WTC11 (cell line): Measurements from ENCODE around the gene APOL2. TPM values are rescaled to one million over a fixed set of nuclear protein-coding genes. Genes with fewer than 3 reads are reported as not detected.
"Not testable (repeated sequence)": the region's sequence is repeated elsewhere in the genome, so short reads cannot be mapped to it uniquely, and the experiment has no call there.

Source experiments
- ATAC-seq: fragments of 200-7000 bp; cut with Tn5 transposase; 2 replicates; pipeline ENCODE4 v1.10.0; 2021; ENCODE audit warnings: mild to moderate bottlenecking, moderate library complexity
- CTCF ChIA-PET: fragments of 300-600 bp; sonication (Branson Sonifier 250); formaldehyde crosslinking; loops from one replicate; lab custom pipeline; 2021; ENCODE audit warnings: antibody characterized with exemption; lab: Charles Lee
- POLR2A ChIA-PET: fragments of 350-600 bp; sonication (Branson Sonifier 250); formaldehyde crosslinking; loops from one replicate; lab custom pipeline; 2021; ENCODE audit warnings: antibody characterized with exemption; lab: Charles Lee
- DNase-seq: peaks from one replicate; pipeline ENCODE4 v3.0.0; 2021; ENCODE audit warnings: low spot score
- H3K27ac Mint-ChIP-seq: 2 replicates; pipeline ENCODE4 v1.8.0; 2021; ENCODE audit warnings: mixed read lengths
- H3K27me3 Mint-ChIP-seq: 2 replicates; pipeline ENCODE4 v1.8.0; 2021; ENCODE audit warnings: low read depth, mild to moderate bottlenecking, moderate library complexity, mixed read lengths
- H3K36me3 Mint-ChIP-seq: 2 replicates; pipeline ENCODE4 v1.8.0; 2021; ENCODE audit warnings: mixed read lengths
- H3K4me1 Mint-ChIP-seq: 2 replicates; pipeline ENCODE4 v1.8.0; 2022; ENCODE audit warnings: mixed read lengths
- H3K4me3 Mint-ChIP-seq: 2 replicates; pipeline ENCODE4 v1.8.0; 2021; ENCODE audit warnings: mild to moderate bottlenecking, moderate library complexity, mixed read lengths
- H3K9me3 Mint-ChIP-seq: 2 replicates; pipeline ENCODE4 v1.8.0; 2021; ENCODE audit warnings: mixed read lengths
- ATF1 ChIP-seq: sonication (generic); formaldehyde crosslinking; IDR thresholded peaks from 2 replicates; pipeline ENCODE4 v1.8.1; 2023; ENCODE audit warnings: mild to moderate bottlenecking, moderate library complexity, missing genetic modification reagents
- CREM ChIP-seq: sonication (generic); formaldehyde crosslinking; IDR thresholded peaks from 2 replicates; pipeline ENCODE4 v1.8.1; 2022; ENCODE audit warnings: mild to moderate bottlenecking, missing genetic modification reagents, moderate library complexity
- ESRRA ChIP-seq: sonication (generic); formaldehyde crosslinking; IDR thresholded peaks from 2 replicates; pipeline ENCODE4 v1.8.1; 2022; ENCODE audit warnings: mild to moderate bottlenecking, missing genetic modification reagents, borderline replicate concordance
- JAZF1 ChIP-seq: fragments of 250-450 bp; sonication (Bioruptor Pico); IDR thresholded peaks from 2 replicates; pipeline ENCODE4 v1.9.0; 2021; ENCODE audit warnings: moderate library complexity, mild to moderate bottlenecking, inconsistent platforms
- KAT7 ChIP-seq: sonication (generic); formaldehyde crosslinking; IDR thresholded peaks from 2 replicates; pipeline ENCODE4 v1.8.1; 2023; ENCODE audit warnings: missing genetic modification reagents, mild to moderate bottlenecking, borderline replicate concordance
- NR3C1 ChIP-seq: sonication (generic); formaldehyde crosslinking; conservative IDR thresholded peaks from 2 replicates; pipeline ENCODE4 v1.8.1; 2023; ENCODE audit warnings: low read depth, mild to moderate bottlenecking, missing genetic modification reagents
- SOX15 ChIP-seq: fragments of 250-450 bp; sonication (Bioruptor Pico); IDR thresholded peaks from 2 replicates; pipeline ENCODE4 v1.9.0; 2021; ENCODE audit warnings: mild to moderate bottlenecking
- SP1 ChIP-seq: sonication (generic); formaldehyde crosslinking; conservative IDR thresholded peaks from 2 replicates; pipeline ENCODE4 v1.8.1; 2022; ENCODE audit warnings: missing genetic modification reagents
- TP53 ChIP-seq: sonication (generic); formaldehyde crosslinking; IDR thresholded peaks from 2 replicates; pipeline ENCODE4 v1.8.1; 2023; ENCODE audit warnings: mild to moderate bottlenecking, missing genetic modification reagents
- ZBTB21 ChIP-seq: sonication (generic); formaldehyde crosslinking; IDR thresholded peaks from 2 replicates; pipeline ENCODE4 v1.8.1; 2023; ENCODE audit warnings: mild to moderate bottlenecking, missing genetic modification reagents, borderline replicate concordance
- ZNF138 ChIP-seq: sonication (generic); formaldehyde crosslinking; conservative IDR thresholded peaks from 2 replicates; pipeline ENCODE4 v1.8.1; 2022; ENCODE audit warnings: mild to moderate bottlenecking, moderate library complexity, missing genetic modification reagents
- ZNF671 ChIP-seq: fragments of 250-450 bp; sonication (Bioruptor Pico); IDR thresholded peaks from 2 replicates; pipeline ENCODE4 v1.8.0; 2021; ENCODE audit warnings: mild to moderate bottlenecking
- total RNA-seq: library from RNA; stranded (reverse); gene quantifications from 3 replicates; pipeline ENCODE4 v1.2.3, GENCODE V29; 2021
- TF ChIP-seq, protein P1 (sequence below): sonication (generic); formaldehyde crosslinking; IDR thresholded peaks from 2 replicates; pipeline ENCODE4 v1.8.0; 2023; ENCODE audit warnings: mild to moderate bottlenecking, missing genetic modification reagents
- TF ChIP-seq, protein P2 (sequence below): sonication (generic); formaldehyde crosslinking; IDR thresholded peaks from 2 replicates; pipeline ENCODE4 v1.8.1; 2023; ENCODE audit warnings: mild to moderate bottlenecking, missing genetic modification reagents
- TF ChIP-seq, protein P3 (sequence below): sonication (generic); formaldehyde crosslinking; IDR thresholded peaks from 2 replicates; pipeline ENCODE4 v1.8.1; 2022; ENCODE audit warnings: mild to moderate bottlenecking, missing genetic modification reagents, moderate library complexity, borderline replicate concordance
- TF ChIP-seq, protein P4 (sequence below): sonication (generic); formaldehyde crosslinking; IDR thresholded peaks from 2 replicates; pipeline ENCODE4 v1.8.1; 2023; ENCODE audit warnings: mild to moderate bottlenecking, missing genetic modification reagents

APOL2 gene
- total RNA-seq, 1 experiment from 2014 or later, result 11.2 TPM

DNA sequence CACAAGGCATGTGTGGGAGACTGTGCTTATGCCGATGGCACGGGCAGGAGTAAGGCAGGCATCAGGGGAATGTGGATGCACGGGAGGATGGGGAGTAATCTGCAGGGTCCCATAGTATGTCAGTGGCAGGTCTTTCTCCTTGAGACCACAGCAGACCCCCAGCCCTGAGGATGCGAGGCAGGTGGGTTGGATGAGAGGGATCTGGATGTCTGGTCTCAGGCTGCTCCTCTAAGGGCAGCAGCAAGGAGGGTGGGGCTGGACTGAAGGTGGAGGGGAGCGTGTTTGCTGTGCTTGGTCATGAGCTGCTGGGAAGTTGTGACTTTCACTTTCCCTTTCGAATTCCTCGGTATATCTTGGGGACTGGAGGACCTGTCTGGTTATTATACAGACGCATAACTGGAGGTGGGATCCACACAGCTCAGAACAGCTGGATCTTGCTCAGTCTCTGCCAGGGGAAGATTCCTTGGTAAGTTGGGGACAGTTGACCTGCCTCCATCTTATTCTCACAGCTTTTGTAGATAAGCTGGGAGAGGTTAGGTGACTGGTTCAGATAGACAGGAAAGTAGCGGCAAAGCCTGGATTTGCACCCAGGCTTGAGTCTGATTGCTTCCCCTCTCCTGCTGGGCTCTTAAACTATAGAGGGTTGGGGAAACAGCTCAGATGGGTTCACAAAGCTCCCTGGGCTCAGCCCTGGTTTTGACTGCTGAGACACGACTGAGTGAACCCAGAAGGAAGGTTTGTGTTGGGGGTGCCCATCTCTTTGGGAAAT, 13.6 kb upstream of the APOL2 start, which contains the start of gene APOL1 (continued):
- TF ChIP-seq, protein P1, sequence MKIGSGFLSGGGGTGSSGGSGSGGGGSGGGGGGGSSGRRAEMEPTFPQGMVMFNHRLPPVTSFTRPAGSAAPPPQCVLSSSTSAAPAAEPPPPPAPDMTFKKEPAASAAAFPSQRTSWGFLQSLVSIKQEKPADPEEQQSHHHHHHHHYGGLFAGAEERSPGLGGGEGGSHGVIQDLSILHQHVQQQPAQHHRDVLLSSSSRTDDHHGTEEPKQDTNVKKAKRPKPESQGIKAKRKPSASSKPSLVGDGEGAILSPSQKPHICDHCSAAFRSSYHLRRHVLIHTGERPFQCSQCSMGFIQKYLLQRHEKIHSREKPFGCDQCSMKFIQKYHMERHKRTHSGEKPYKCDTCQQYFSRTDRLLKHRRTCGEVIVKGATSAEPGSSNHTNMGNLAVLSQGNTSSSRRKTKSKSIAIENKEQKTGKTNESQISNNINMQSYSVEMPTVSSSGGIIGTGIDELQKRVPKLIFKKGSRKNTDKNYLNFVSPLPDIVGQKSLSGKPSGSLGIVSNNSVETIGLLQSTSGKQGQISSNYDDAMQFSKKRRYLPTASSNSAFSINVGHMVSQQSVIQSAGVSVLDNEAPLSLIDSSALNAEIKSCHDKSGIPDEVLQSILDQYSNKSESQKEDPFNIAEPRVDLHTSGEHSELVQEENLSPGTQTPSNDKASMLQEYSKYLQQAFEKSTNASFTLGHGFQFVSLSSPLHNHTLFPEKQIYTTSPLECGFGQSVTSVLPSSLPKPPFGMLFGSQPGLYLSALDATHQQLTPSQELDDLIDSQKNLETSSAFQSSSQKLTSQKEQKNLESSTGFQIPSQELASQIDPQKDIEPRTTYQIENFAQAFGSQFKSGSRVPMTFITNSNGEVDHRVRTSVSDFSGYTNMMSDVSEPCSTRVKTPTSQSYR, result no peak
- TF ChIP-seq KAT7, result no peak
- no peak for TF ChIP-seq ATF1 (CRISPR knock-in tag)
- no peak for TF ChIP-seq JAZF1 (CRISPR knock-in tag)
- TF ChIP-seq, protein P2, sequence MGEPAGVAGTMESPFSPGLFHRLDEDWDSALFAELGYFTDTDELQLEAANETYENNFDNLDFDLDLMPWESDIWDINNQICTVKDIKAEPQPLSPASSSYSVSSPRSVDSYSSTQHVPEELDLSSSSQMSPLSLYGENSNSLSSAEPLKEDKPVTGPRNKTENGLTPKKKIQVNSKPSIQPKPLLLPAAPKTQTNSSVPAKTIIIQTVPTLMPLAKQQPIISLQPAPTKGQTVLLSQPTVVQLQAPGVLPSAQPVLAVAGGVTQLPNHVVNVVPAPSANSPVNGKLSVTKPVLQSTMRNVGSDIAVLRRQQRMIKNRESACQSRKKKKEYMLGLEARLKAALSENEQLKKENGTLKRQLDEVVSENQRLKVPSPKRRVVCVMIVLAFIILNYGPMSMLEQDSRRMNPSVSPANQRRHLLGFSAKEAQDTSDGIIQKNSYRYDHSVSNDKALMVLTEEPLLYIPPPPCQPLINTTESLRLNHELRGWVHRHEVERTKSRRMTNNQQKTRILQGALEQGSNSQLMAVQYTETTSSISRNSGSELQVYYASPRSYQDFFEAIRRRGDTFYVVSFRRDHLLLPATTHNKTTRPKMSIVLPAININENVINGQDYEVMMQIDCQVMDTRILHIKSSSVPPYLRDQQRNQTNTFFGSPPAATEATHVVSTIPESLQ (CRISPR knock-in tag), result no peak
- TF ChIP-seq SOX15 (CRISPR knock-in tag), result no peak

DNA sequence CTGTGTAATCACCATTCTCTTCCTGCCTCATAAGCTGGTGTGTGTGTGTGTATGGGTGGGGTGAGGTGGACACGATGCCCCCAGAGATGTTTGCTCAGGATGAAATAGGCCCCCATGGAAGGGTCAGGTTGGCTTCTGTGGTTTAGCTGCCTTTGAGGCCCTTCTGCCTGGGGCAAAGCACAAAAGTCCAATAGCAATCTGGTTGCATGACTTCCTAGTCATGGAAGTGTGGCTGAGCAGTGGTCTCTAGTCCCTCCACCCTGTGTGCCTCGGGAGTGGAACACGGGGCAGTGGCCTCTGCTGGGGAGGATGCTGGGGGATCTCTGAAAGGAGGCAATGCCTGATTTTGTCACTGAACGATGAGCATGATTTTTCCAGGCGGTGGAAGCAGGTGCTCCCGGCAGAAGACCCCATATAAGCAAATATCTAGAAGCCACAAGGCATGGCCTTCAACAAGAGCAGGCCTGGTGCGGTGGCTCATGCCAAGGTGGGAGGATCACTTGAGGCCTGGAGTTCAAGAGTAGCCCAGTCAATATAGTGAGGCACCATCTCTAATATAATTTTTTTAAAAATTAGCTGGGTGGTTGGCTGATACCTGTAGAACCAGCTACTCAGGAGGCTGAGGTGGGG, 12.8 kb upstream of the APOL2 start:
- H3K27ac Mint-ChIP-seq, POLR2A ChIA-PET, DNase-seq, ATAC-seq, H3K27me3 Mint-ChIP-seq, H3K4me3 Mint-ChIP-seq: not testable (repeated sequence)
- peaks cover 31% of the 10 kb centered on the region for H3K9me3 Mint-ChIP-seq
- CTCF ChIA-PET, result interaction anchor here (1.5 to 5.1 kb wide), 3 partner anchors 13 to 72 kb away, joined by 3 to 28 read pairs (median 3); partner anchors contain the start of gene APOL2
- H3K36me3 Mint-ChIP-seq, result peaks cover 18% of the 10 kb centered on the region
- H3K4me1 Mint-ChIP-seq, result peaks cover 31% of the 10 kb centered on the region

DNA sequence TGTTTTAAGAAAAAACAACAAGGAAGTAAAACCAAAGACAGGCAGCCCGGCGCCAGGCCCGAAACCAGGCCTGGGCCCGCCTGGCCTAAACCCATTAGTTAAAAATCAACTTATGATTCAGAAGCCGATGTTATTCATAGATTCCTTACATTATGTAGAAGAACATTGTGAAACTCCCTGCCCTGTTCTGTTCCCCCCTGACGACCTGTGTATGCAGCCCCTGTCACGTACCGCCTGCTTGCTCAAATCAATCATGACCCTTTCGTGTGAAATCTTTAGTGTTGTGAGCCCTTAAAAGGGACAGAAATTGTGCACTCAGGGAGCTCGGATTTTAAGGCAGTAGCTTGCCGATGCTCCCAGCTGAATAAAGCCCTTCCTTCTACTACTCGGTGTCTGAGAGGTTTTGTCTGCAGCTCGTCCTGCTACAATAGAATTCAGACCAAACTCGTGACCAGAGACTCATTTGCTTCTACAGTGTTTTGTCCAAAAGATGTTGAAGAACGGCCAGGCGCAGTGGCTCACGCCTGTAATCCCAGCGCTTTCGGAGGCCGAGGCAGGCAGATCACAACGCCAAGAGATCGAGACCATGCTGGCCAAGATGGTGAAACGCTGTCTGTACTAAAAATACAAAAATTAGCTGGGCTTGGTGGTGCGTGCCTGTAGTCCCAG, 11.1 kb upstream of the APOL2 start:
- DNase-seq, ATAC-seq, H3K27me3 Mint-ChIP-seq, H3K4me3 Mint-ChIP-seq, POLR2A ChIA-PET: not testable (repeated sequence)
- peaks cover 35% of the 10 kb centered on the region for H3K9me3 Mint-ChIP-seq
- H3K27ac Mint-ChIP-seq, result peak overlapping the region; percentile 22; the same call in 1 of the 2 replicates
- H3K4me1 Mint-ChIP-seq, result peaks cover 28% of the 10 kb centered on the region
- CTCF ChIA-PET, result interaction anchor here (0.5 to 5.1 kb wide), 3 partner anchors 9 to 56 kb away, joined by 3 to 28 read pairs (median 3); partner anchors contain the start of gene APOL2
- peaks cover 18% of the 10 kb centered on the region for H3K36me3 Mint-ChIP-seq

DNA sequence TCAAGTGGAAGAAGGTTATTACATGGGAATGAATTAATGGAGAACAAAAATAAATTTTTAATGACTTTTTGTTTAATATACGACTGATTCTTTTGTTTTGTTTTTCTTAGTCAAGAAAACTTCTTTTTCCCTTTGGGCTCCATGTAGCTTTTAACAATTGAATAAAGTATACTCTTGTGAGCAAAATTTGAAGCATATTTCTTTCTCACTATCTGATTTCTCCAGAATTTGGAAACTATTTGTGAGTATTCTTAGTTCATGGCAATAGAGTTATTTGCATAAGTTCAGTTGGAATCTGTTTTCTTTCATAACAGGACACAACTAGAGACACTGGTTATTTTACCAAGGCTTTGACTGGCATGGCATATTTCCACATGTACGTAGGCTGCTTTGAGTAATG, 9.8 kb upstream of the APOL2 start:
- H3K27me3 Mint-ChIP-seq, result peaks cover 3% of the 10 kb centered on the region; the same call in 1 of the 2 replicates
- DNase-seq, result no peak
- no peak overlapping the region for H3K4me3 Mint-ChIP-seq
- ChIA-PET CTCF (interaction anchor here (5.1 kb wide), 1 partner anchor 10 kb away, joined by 28 read pairs; the partner anchor contains the start of gene APOL2), POLR2A (no interaction called here)
- peaks cover 35% of the 10 kb centered on the region for H3K9me3 Mint-ChIP-seq
- ATAC-seq, result no peak
- H3K27ac Mint-ChIP-seq, result no peak overlapping the region
- H3K4me1 Mint-ChIP-seq, result peaks cover 25% of the 10 kb centered on the region
- H3K36me3 Mint-ChIP-seq, result peaks cover 18% of the 10 kb centered on the region
- TF ChIP-seq, protein P3, sequence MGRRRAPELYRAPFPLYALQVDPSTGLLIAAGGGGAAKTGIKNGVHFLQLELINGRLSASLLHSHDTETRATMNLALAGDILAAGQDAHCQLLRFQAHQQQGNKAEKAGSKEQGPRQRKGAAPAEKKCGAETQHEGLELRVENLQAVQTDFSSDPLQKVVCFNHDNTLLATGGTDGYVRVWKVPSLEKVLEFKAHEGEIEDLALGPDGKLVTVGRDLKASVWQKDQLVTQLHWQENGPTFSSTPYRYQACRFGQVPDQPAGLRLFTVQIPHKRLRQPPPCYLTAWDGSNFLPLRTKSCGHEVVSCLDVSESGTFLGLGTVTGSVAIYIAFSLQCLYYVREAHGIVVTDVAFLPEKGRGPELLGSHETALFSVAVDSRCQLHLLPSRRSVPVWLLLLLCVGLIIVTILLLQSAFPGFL (CRISPR knock-in tag), result no peak
- TF ChIP-seq ZNF138 (CRISPR knock-in tag) (no peak), CREM (CRISPR knock-in tag) (no peak), SP1 (CRISPR knock-in tag) (no peak), TP53 (CRISPR knock-in tag) (no peak), NR3C1 (CRISPR knock-in tag) (no peak), ZNF671 (no peak), ZBTB21 (CRISPR knock-in tag) (no peak), ESRRA (CRISPR knock-in tag) (no peak)
- TF ChIP-seq, protein P2 (CRISPR knock-in tag), result no peak
- TF ChIP-seq, protein P4, sequence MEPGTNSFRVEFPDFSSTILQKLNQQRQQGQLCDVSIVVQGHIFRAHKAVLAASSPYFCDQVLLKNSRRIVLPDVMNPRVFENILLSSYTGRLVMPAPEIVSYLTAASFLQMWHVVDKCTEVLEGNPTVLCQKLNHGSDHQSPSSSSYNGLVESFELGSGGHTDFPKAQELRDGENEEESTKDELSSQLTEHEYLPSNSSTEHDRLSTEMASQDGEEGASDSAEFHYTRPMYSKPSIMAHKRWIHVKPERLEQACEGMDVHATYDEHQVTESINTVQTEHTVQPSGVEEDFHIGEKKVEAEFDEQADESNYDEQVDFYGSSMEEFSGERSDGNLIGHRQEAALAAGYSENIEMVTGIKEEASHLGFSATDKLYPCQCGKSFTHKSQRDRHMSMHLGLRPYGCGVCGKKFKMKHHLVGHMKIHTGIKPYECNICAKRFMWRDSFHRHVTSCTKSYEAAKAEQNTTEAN (CRISPR knock-in tag), result no peak
